GM12878 (cell line): Measurements from ENCODE around the gene CAPS.

ENCODE experiments used
- BCL11A ChIP-seq: IDR thresholded peaks from 2 replicates; pipeline ENCODE4 v1.6.1; 2011; ENCODE audit warnings: low read depth, low read length
- BHLHE40 ChIP-seq, 2 experiments: fragments of 450-650 bp in 1 of 2; IDR thresholded peaks; 2 replicates each; pipeline ENCODE4 v1.6.1; 2011 to 2017; ENCODE audit warnings: low read depth in 2 of 2, borderline replicate concordance in 1 of 2, improper control_type of control experiment in 1 of 2, low read length in 1 of 2, mild to moderate bottlenecking in 1 of 2
- CTCF ChIP-seq, 3 experiments: IDR thresholded peaks in 2 of 3; conservative IDR thresholded peaks in 1 of 3; 2 replicates each; pipeline ENCODE4 v1.5.1; 2011; ENCODE audit warnings: low read depth in 3 of 3, low read length in 3 of 3, mild to moderate bottlenecking in 3 of 3, control low read depth in 2 of 3, moderate library complexity in 2 of 3, inconsistent platforms in 1 of 3, mixed read lengths in 1 of 3; ENCODE audit not compliant: control insufficient read depth in 2 of 3, insufficient read depth in 1 of 3; ENCODE audit errors: extremely low read depth in 1 of 3
- HDAC6 ChIP-seq: fragments of 200-600 bp; sonication (generic); IDR thresholded peaks from one replicate; pipeline ENCODE4 v1.8.0; 2017; ENCODE audit warnings: antibody characterized with exemption; ENCODE audit not compliant: unreplicated experiment
- MLLT1 ChIP-seq: fragments of 450-650 bp; IDR thresholded peaks from 2 replicates; pipeline ENCODE4 v1.6.1; 2016; ENCODE audit warnings: mild to moderate bottlenecking
- MYC ChIP-seq: IDR thresholded peaks from 2 replicates; pipeline ENCODE4 v1.6.1; 2011; ENCODE audit warnings: mild to moderate bottlenecking, low read length, moderate library complexity, inconsistent platforms; ENCODE audit not compliant: insufficient read depth, insufficient replicate concordance, insufficient read length, severe bottlenecking
- POLR2AphosphoS5 ChIP-seq: IDR thresholded peaks from 2 replicates; pipeline ENCODE4 v1.6.1; 2011; ENCODE audit warnings: mild to moderate bottlenecking, low read length, inconsistent platforms
- SIX5 ChIP-seq: IDR thresholded peaks from 2 replicates; pipeline ENCODE4 v1.6.1; 2011; ENCODE audit warnings: mild to moderate bottlenecking, low read depth, low read length, moderate library complexity; ENCODE audit not compliant: severe bottlenecking
- SMAD1 ChIP-seq: fragments of 450-650 bp; IDR thresholded peaks from 2 replicates; pipeline ENCODE4 v1.6.1; 2018; ENCODE audit warnings: mild to moderate bottlenecking, low read depth; ENCODE audit not compliant: partially characterized antibody
- ZNF207 ChIP-seq: fragments of 450-650 bp; IDR thresholded peaks from 2 replicates; pipeline ENCODE4 v1.6.1; 2014; ENCODE audit warnings: antibody characterized with exemption, mild to moderate bottlenecking, borderline replicate concordance

- TF ChIP-seq SMAD1 (no peak), MLLT1 (no peak), BHLHE40 (IDR thresholded peaks at IDR 0.05; ENCODE audit: borderline replicate concordance in 1 of 2, low read depth in 2 of 2, low read length in 1 of 2) (no peak), CTCF (IDR thresholded peaks at IDR 0.05 in 2 of 3, conservative IDR thresholded peaks at IDR 0.05 in 1 of 3; ENCODE audit: control insufficient read depth in 2 of 3, extremely low read depth in 1 of 3, insufficient read depth in 1 of 3, low read depth in 3 of 3, low read length in 3 of 3) (no peak), HDAC6 (no peak), POLR2AphosphoS5 (no peak), MYC (no peak), SIX5 (no peak), BCL11A (no peak), ZNF207 (no peak)
These were observed 36.2 kb upstream of the CAPS start for GRCh38 chr19:5877882-5878281.
